ENCODE results near the gene C12orf54.
"Not testable (repeated sequence)": the region's sequence is repeated elsewhere in the genome, so short reads cannot be mapped to it uniquely, and the experiment has no call there.

Gene C12orf54

GRCh38 chr12:48482930-48483329 is 632 bp downstream of the C12orf54 start:
- no peak overlapping the region for H3K4me3 ChIP-seq (replicated peaks; ENCODE audit: low read depth, low read length)
- TF ChIP-seq, protein P1, sequence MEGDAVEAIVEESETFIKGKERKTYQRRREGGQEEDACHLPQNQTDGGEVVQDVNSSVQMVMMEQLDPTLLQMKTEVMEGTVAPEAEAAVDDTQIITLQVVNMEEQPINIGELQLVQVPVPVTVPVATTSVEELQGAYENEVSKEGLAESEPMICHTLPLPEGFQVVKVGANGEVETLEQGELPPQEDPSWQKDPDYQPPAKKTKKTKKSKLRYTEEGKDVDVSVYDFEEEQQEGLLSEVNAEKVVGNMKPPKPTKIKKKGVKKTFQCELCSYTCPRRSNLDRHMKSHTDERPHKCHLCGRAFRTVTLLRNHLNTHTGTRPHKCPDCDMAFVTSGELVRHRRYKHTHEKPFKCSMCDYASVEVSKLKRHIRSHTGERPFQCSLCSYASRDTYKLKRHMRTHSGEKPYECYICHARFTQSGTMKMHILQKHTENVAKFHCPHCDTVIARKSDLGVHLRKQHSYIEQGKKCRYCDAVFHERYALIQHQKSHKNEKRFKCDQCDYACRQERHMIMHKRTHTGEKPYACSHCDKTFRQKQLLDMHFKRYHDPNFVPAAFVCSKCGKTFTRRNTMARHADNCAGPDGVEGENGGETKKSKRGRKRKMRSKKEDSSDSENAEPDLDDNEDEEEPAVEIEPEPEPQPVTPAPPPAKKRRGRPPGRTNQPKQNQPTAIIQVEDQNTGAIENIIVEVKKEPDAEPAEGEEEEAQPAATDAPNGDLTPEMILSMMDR (IDR thresholded peaks at IDR 0.05; ENCODE audit: low read length, missing control alignments), result no peak
- DNase-seq (ENCODE audit: low read depth), result no peak

- TF ChIP-seq, protein P1 (IDR thresholded peaks at IDR 0.05; ENCODE audit: low read length, missing control alignments), result no peak
- H3K4me3 ChIP-seq (replicated peaks; ENCODE audit: low read depth, low read length), result no peak overlapping the region
- DNase-seq (ENCODE audit: low read depth), result no peak
Measured at GRCh38 chr12:48486261-48486660, 4.0 kb downstream of the C12orf54 start.

GRCh38 chr12:48486679-48487078 is 4.4 kb downstream of the C12orf54 start:
- no peak overlapping the region for H3K4me3 ChIP-seq (replicated peaks; ENCODE audit: low read depth, low read length)
- TF ChIP-seq, protein P1 (IDR thresholded peaks at IDR 0.05; ENCODE audit: low read length, missing control alignments), result no peak
- DNase-seq (ENCODE audit: low read depth), result no peak

DNA sequence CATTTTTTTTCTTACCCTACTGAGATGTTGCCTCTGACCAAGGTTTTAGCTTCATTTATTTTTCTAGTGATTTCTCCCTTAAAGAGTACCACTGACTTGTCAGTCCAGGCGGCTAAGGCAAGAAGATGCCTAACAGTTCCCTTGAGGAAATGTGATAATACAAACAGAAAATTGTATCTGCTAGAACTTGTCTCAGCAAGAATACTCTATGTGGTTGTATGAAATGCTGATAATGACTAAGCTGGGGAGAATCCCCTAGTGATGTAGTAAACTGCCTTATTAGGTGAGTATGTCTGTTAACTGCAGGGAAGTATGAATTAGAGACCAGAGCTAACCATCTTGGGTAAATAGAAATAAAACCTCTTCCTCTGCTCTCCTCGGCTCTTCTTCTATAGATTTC is 6.7 kb downstream of the C12orf54 start:
- no peak overlapping the region for H3K4me3 ChIP-seq (replicated peaks; ENCODE audit: low read depth, low read length)
- DNase-seq (ENCODE audit: low read depth), result peak; percentile 1
- TF ChIP-seq, protein P1 (IDR thresholded peaks at IDR 0.05; ENCODE audit: low read length, missing control alignments), result no peak

GRCh38 chr12:48489456-48489855 is 7.2 kb downstream of the C12orf54 start:
- H3K4me3 ChIP-seq (replicated peaks; ENCODE audit: low read depth, low read length); DNase-seq (ENCODE audit: low read depth): not testable (repeated sequence)

DNA sequence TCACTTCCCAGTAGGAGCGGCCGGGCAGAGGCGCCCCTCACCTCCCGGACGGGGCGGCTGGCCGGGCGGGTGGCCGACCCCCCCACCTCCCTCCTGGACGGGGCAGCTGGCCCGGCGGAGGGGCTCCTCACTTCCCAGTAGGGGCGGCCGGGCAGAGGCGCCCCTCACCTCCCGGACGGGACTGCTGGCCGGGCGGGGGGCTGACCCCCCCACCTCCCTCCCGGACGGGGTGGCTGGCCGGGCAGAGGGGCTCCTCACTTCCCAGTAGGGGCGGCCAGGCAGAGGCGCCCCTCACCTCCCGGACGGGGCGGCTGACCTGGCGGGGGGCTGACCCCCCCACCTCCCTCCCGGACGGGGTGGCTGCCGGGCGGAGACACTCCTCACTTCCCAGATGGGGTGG is 18.0 kb downstream of the C12orf54 start:
- not testable (repeated sequence) for H3K4me3 ChIP-seq (replicated peaks; ENCODE audit: low read depth, low read length); DNase-seq (ENCODE audit: low read depth)

DNA sequence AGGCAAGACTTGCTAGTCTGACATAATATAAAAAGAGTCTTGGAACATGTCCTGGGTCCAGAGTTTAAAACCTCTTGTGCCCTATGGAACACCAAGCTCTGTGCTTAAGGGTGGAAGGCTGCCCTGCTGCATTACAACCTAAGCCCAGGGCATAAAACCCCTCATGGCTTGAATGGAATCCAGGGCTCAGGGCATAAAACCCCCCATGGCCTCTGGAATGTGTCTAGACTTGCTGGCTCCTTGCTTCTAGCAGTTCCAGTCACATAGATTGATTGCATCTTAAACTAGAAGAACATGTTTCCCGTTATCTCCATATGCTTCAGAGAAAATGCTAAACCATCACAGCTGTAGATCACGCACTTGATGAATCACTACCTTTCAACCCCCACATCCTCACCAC is 24.5 kb downstream of the C12orf54 start:
- DNase-seq (ENCODE audit: low read depth); H3K4me3 ChIP-seq (replicated peaks; ENCODE audit: low read depth, low read length): not testable (repeated sequence)

- DNase-seq (ENCODE audit: low read depth), result no peak
- TF ChIP-seq, protein P1 (IDR thresholded peaks at IDR 0.05; ENCODE audit: low read length, missing control alignments), result no peak
- H3K4me3 ChIP-seq (replicated peaks; ENCODE audit: low read depth, low read length), result no peak overlapping the region
Measured at GRCh38 chr12:48508987-48509386, 26.7 kb downstream of the C12orf54 start.

DNA sequence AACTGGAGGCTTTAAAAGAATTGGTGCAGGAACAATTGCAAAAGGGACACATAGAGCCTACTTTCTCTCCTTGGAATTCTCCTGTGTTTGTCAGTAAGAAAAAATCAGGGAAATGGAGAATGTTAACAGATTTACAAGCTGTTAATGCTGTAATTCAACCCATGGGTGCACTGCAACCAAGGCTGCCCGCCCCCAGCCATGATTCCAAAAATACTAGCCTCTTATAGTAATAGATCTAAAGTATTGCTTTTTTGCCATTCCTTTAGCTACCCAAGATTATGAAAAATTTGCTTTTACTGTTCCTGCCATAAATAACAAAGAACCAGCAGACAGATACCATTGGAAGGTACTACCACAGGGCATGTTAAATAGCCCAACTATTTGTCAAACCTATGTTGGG is 27.8 kb downstream of the C12orf54 start:
- DNase-seq (ENCODE audit: low read depth), result no peak
- H3K4me3 ChIP-seq (replicated peaks; ENCODE audit: low read depth, low read length), result no peak overlapping the region
- TF ChIP-seq, protein P1 (IDR thresholded peaks at IDR 0.05; ENCODE audit: low read length, missing control alignments), result no peak
